NCI-H1417 treated with DMSO at 0.1 percent for 48 hours (cell line): ENCODE measurements around the gene CACNB2.

ENCODE experiments used
- DNase-seq: peaks from one replicate; lab custom pipeline; 2025; lab: John Stamatoyannopoulos, UW

CACNB2 gene

DNA sequence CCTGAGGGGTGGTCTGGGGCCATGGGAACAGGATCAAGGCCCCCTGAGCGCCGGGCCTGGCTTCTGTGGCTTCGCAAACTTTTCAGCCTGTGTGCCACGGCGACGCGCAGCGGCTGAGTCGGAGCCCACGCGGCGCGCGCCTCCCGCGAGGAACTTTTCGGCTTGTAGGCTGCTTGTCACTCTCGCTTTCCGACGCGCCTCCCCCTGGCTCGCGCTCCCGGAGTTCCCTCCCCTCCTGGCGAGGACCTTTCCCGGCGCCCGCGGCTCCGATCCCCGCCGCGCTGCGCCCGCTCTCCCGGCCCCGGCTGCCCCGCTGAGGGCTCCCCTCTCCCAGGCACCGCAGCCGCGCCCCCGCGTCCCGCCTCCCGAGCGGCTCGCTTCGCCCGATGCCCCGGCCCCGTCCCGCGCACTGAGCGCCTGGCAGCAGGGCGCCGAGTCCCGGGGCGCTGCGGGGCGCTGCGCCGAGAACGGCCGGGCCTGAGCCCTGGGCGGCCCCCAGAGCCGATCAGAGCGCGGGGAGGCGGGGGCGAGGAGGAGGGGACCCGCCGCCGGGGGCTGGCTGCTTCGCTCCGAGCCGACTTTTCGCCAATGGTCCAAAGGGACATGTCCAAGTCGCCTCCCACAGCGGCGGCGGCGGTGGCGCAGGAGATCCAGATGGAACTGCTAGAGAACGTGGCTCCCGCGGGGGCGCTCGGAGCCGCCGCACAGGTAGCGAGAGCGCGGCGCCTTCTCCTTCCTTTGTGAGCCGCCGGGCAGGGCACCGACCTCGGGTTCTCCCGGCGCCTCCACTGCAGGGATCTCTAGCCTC lies at the start of gene CACNB2:
TSS of gene CACNB2 (plus strand) at position 276 of the 808 bp plus-strand sequence.
- no peak for DNase-seq

DNA sequence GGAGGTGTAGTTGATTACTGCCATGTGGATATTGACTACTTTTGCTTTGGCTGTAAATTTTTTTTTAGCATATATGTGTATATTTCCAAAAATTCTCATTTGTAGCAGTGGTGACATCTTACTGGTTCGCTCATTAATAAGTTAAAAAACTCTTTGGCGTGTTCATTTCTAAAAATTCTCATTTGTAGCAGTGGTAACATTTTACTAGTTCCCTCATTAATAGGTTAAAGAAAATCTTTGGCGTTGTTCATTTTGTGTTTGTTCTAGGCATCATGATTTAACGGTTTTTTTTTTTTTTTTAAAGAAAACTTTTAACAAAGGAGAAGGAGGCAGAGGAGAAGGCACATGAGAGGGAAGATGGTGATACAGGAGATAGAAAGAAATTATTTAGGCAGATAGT lies 45.9 kb upstream of the CACNB2 start:
- DNase-seq = no peak

DNA sequence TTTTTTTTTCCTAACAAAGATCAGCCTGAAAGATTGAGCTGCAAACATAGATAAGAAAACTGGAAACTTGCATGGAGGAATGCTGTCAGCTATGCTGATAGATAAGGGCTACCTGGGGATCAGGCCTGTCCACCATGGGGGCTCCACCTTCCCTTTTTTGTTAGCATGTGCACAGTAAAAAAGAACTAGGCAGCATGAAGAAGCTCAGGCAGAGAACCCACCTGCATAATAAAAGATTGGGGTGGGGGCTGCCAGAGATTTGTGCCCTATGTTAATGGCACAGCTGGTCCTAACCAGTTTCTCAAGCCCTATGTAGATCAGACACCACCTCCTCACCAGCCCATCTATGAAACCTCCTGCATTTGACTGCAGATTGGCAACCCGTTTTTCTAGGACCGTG lies 45.4 kb upstream of the CACNB2 start:
- DNase-seq = no peak

DNA sequence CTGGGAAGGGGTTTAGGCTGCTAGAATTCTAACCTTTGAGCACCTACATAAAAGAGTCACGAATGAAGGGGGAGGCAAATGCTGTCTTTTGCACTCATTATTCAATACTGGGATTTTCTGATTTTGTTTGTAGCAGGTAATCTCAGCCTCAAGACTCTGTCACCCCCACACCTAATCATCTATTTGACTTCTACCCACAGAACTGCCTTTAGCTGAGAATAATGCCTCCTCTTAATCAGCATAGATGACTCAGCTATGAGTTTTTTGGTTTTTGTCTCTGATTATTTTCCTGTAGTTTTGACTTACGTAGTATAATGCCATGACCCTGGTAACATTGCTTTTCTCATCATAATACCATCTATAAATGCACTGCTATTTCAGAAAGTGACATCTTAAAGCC lies 42.7 kb upstream of the CACNB2 start:
- no peak for DNase-seq

DNA sequence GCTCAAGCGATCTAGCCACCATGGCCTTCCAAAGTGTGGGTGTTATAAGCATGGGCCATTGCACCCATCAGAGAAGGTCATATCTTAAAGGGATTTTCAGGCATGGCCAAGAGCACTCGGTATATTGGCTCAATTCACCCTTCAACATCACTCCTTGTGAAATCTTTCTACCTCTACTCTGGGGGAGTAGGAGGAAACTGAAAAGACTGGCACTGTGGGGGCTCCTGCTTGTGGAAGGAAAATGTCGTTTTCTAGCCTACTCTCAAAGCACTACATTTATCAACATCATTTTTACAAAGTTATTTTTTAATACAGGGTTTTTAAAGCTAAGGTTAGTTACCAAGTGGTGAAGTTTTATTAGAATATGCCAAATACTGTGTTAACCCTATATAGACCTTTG lies 42.0 kb upstream of the CACNB2 start:
- no peak for DNase-seq

DNA sequence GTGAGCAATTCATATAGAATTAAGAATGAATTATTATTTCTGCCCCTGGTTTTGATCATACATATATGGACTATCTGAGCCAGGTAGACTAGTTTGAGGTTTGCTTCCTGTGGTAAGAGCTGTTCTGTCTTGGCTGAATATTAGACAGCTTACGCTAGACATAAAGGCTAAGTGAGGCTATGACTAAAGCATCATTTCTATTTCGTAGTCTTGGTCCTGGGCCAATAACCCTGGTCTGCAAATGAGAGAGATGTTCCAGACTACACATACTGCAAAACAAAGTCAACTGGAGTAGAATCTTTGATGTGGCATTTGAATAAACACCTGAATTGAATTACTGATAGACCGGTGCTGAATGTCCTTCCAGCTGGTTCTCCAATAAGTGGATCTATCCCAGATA lies 40.8 kb upstream of the CACNB2 start:
- DNase-seq = no peak

DNA sequence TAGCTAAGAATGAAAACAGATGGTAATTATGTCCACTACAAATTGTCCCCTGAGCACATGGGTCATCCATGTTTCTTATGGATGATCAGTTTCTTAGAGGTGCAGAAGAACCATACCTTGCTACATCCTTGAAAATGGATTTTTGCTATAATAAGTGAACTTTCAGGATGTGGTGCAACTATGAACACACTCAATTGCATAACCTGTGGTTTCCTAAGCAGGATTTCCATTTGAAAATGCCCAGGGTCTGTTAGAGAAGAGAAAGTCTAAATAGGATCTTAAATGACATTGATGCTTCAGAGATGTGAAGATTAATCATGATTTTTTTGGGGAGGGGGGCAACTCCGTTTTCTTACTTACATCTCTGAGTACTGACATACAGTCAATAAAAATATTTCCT lies 39.6 kb upstream of the CACNB2 start:
- no peak for DNase-seq

DNA sequence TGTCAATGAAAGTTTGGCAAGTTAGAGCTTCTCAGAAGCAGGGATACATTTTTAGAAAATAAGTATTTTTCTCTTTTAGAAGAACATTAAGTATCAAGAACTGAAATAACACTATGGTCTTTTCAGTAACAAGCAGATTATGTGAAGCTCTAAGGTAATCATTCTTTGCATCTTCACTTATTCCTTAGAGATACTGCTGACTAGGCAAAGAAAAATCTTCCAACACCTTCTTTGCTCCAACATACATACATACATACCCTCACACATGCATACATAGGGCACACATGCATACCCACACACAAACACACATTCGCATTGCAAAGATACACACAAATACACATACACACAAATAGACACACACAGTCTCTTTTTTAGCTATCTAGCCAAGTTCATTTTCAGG lies 37.8 kb upstream of the CACNB2 start:
- no peak for DNase-seq

DNA sequence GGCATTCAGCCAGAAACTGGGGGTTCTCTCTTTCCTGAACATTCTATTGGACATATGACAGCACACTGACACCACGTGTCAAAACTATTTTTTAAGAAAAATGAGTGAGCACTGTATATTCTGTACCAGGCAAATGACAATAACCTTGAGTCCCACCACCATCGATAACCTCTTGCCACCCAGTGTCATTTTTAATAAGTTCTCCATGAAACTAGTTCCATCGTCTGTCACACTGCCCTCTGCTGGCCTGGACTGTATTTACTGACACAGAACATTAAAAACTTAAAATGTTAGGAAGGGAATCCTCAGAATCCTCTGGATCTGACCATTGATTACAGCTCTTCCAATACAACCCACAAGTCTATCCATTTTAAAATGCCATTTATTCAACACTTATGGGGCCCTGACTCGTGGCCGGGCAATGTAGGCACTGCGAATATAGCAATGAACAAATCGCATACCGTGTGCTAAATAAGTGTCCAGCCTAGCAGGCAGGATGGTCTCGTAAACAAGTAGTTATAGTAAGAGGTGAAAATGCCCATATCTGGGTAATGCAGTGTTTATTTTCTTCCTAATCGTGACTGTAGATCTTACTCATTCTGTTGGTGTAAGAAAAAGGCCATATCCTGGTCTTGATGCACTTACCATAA lies 35.9 kb upstream of the CACNB2 start:
- DNase-seq = no peak

DNA sequence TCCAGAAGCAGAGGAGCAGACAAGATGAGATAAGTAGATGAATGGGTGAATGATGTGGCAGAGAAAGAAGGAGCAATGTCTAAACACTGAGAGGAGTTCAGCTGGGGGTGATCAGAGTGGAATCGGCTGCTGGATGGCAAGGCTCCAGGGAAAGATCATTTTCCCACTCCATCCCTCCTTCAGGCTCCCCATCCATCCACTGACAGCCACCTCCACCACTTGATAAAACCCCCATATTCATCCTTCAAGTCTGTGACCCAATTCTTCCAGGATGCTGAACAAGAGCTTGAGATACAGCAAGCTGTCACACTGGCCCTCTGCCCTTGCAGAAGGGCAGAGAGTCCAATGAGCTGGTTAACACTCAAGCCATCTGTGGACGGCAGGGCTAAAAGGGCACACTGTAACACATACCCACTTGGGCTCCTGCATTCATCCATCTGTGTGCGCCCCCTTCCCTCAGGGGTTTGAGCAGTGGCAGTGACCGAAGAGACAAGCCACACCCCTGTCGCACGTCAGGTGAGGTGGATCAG lies 30.8 kb upstream of the CACNB2 start:
- DNase-seq = no peak

DNA sequence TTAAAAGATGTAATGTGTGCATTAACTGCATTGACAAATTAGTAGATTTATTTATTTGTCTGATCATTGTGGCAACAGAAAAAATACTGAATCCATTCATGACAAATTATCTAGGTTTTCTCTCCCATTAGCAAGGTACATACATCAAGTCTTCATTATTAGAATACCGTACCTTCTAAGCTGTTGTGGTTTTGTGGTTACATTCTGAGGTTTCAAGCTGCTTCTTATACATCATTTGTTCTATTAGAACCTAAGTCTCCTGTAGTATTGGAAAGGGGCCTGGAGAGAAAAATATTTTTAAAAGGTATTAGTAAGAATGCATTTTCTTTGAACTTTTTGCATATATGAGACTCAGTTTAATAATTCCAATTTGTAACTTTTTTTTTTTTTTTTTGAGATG lies 26.3 kb upstream of the CACNB2 start:
- DNase-seq = no peak

DNA sequence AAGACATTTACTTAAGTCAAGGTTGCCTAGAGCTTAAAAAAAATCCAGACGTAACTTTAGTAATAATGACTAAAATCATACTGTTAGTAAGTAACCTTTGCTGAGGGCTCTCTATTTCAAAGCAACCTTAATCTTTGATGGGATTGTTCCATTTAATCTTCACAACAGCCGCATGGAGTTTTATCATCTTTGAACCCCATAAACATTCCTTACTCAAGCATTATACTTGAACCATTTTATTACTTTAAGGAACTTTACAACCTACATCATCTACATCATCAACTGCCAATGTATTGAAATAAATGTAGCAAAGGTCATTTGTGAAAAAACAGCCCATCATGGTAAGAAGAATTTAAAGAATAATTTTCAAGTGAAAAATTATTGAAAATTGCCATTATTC lies 22.9 kb upstream of the CACNB2 start:
- DNase-seq = no peak

DNA sequence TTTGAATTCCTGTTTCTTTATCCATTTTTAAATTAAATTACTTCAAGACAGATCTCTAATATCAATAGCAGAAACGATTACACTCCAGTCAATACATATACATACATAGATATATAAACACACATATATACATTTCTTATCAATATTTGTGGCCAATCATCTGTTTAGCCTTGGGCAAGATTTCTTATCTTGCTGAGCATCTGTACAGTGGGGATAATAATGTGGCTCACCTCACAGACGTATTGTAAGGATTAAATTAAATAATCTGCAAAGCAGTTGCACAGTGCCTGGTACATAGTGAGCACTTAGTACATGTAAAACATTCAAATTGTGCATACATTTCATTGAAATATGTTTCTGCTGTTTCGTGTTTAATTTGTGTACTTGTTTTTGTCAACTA lies 17.5 kb upstream of the CACNB2 start:
- DNase-seq = no peak

DNA sequence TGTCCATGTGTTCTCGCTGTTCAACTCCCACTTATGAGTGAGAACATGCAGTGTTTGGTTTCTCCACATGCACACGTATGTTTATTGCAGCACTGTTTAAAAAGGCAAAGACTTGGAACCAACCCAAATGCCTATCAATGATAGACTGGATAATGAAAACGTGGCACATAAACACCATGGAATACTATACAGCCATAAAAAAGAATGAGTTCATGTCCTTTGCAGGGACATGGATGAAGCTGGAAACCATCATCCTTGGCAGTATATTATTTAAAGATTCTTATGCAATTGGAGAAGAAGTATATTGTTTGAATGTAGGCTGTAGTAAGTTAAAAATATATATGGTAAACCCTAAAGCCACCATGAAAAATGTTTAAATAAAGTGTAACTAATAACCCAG lies 7.2 kb upstream of the CACNB2 start:
- DNase-seq = no peak

DNA sequence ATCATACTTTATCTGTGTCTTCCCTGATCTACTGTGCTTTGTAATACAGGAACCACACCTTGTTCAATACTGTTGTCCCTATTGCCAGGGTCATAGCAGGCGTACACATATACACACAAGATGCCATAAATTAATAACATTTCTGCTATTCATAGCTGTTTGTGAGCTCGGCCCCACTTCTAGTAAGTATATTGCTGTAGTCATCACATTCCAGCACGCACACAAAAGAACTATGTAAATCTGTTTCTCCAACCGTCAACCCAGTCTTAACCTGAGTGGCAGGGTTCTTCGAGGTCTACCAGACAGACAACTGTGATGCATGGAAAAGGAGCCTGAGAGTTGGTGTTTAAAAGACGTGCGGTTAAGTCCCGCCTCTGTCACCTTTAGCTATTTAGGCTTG lies 5.7 kb upstream of the CACNB2 start:
- no peak for DNase-seq

DNA sequence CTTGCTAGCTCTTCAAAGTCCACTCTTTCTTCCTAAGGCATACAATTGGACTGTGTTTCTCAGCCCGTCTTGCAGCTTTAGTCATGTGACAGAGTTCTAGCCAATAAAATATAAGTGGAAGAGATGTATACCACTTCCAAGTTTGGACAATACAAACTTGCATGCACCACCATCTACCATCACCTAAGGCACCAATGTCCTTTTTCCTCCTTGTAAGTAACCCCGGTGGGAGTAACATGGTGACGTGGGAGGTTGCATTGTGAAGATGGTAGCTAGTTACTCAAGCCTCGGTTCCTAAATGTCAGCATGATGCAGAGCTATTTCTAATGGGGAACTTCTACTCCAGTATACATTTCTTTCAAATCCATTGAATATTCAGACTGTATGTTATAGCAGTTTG lies 5.3 kb upstream of the CACNB2 start:
- DNase-seq = no peak

DNA sequence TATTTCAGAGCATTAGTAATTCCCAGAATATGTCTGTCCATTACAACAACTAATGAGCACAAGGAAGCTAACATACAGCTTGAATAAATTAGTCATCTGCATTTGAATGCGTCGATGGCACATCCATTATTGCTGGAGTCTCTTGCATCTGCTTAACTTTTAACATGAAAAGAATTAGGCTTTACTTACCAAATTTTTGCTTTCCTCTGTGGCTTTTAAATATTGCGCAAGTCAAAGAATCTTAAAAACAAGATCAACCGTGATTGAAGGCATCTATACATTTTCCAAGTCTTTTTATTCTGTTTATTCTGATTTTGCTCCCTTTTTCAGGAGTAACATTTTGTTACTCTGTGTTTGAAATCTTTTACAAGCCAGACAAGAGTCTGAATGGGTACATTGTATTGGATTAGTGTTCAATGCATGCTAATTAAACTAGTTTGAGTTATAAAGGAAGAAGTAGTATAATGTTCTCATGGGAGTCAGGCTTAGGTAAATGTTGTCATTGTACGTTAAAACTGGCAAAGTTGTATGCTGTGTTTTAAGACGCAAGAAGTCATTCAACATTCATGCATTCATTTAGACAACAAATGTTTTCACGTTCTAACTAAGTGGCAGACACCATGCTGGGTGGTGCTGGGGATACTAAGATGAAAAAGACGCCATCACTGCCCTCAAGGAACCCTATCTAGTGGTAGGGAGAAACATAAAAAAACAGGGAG lies 4.0 kb upstream of the CACNB2 start:
- no peak for DNase-seq

DNA sequence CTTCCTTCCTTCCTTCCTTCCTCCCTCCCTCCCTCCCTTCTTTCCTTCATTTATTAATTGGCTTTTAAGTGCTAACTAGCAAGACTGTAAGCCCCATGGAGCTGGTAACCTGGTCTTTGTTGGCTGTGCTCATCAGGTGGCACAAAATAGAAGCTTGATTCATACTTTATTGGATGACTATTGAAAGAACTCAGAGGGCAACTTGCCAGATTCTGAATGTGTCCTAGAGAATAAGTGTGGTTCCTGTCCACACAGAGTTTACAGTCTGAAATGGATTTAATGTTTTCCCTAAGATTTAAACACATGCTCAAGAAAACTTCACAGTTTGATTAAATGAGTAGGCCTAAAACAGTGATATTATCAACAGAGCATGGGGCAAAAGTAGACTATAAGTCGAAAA lies 3.1 kb upstream of the CACNB2 start:
- no peak for DNase-seq

DNA sequence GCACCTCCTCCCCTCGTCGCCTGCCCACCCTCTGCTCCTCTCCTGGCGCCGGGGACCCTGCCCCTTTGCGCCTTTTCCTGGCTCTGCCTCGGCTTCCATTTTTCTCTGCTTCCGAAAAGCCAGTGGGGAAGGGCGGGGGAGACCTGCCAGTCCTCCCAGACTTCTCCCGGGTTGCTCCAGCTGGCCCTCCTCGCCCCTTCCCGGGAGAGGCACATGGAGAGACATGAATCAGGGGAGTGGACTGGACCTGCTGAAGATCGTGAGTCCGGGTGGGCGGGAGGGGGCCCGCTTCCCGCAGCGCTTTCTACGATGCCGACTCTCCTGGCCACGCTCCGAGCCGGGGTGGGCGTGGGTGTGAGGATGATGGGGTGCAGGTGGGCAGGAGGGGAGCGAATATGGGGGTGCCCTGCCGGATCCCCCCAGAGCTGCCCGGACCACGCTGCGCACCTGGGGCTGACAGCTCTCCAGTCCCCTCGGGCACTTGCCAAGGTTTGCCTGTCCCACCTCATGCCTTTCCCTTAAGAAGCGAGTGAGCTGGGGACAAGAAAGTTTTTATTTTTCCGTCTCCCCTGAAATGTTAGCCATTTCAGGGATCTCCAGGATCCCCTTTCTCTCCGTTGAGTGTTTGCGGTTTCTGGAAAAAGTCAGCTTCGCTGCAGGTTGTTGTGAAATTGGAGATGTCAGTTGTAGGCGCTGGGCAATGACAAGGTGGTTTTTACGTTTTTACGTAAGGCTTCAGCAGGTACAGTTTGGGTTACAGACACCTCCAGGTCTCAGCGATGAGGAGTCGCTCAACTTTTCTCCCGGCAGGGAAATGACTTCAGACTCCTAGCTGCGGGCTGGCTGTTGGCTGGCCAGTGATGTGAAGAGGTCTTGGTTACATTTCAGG lies 977 bp downstream of the CACNB2 start:
- DNase-seq = no peak

DNA sequence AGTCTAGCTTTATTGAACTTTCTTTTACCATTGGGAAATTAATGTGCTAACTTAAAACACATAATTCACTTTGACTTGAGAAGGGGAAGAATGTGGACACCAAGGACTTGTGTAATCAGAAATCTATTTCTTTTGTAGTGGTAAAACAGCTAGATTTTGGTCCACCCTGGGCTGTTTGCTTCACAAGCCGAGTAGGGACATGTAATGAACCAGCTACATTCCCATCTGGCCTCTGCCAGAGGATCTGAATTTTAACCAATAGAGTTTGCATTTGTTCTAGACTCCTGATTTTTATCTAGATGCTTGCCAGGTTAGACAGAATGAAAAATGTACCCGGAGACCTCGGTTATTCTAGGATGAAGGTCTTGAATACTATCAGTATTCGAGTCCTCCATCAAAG lies 1.9 kb downstream of the CACNB2 start:
- DNase-seq = no peak

DNA sequence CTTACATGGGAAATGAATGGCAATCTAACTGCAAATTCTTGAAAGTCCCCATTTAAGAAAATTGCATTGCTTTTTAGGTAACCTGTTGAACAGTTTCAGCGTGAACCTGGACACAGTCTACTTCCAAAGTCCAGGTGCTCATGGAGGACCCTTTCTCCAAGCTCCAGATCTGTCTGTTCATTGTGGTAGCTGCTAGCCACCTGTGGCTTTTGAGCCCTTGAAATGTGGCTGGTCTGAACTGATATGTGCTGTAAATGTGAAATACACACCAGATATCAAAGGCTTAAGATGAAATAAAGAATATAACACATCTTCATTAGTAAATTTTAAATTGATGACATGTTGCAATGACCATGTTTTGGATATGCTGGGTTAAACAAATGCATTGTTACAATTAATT lies 4.2 kb downstream of the CACNB2 start:
- DNase-seq = no peak

DNA sequence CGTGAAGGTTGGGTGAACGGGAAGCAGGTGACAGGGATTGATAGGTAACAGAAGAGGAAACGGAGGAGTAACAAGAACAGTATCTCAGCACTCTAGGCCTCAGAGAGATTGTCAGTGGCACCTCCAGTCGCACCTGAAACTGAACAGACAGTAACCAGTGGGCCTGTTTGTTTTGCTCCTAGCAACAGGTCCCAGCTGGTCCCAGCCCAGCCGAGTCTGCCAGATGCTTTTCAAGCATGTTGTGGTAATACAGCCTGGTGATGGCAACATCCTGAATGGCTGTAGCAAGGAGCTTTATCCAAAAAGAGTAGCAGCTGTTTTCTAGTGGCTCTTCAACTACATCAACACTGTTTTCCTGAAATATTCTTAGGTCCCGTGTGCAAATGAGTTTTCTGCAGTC lies 4.7 kb downstream of the CACNB2 start:
- no peak for DNase-seq
